Activated CD8-positive, alpha-beta memory T cell treated with anti-CD3 and anti-CD28 coated beads, Interleukin-2, amount 50 U/mL, for 1 hour (primary cell): ENCODE measurements around the gene SGCG.
"Not testable (repeated sequence)": the region's sequence is repeated elsewhere in the genome, so short reads cannot be mapped to it uniquely, and the experiment has no call there.

Source experiments
- DNase-seq: peaks from one replicate; pipeline ENCODE4 v3.0.0-alpha.2; 2020; ENCODE audit errors: extremely low read depth

SGCG gene, protein sequence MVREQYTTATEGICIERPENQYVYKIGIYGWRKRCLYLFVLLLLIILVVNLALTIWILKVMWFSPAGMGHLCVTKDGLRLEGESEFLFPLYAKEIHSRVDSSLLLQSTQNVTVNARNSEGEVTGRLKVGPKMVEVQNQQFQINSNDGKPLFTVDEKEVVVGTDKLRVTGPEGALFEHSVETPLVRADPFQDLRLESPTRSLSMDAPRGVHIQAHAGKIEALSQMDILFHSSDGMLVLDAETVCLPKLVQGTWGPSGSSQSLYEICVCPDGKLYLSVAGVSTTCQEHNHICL

DNA sequence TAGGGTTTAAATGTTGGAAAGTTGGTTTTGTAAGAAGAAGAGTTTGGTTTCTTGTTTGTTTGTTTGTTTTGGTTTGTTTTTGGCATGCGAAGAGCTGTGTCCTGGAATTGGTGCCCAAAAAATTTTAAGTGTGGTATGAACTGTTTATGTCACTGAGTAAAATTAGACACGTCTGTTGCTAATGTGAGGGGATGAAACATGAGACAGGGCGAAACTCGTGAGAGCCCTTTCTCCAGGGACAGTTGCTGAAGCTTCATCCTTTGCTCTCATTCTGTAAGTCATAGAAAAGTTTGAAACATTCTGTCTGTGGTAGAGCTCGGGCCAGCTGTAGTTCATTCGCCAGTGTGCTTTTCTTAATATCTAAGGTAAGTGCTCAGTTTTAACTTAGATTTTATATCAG is at the start of gene SGCG:
Gene SGCG (plus strand): TSS at position 269 of the 400 bp plus-strand sequence. CDS start 22,716 bp downstream, outside the sequence.
- no peak for DNase-seq

GRCh38 chr13:23134542-23134941 is 46.2 kb upstream of the SGCG start:
- DNase-seq = no peak

- DNase-seq = no peak
These were observed 40.3 kb upstream of the SGCG start for GRCh38 chr13:23140492-23140891.

DNA sequence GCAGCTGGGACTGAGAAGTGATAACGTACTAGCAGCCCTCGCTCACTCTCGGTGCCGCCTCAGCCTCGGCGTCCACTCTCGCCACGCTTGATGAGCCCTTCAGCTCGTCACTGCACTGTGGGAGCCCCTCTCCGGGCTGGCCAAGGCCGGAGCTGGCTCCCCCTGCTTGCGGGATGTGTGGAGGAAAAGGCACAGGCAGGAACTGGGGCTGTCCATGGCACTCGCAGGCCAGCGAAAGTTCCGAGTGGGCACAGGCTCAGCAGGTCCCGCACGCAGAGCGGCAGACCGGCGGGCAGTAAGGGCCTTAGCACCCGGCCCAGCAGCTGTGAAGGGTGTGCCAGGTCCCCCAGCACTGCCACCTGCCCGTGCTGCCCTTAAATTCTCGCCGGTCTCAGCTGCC is 38.8 kb upstream of the SGCG start:
- DNase-seq = no peak

DNA sequence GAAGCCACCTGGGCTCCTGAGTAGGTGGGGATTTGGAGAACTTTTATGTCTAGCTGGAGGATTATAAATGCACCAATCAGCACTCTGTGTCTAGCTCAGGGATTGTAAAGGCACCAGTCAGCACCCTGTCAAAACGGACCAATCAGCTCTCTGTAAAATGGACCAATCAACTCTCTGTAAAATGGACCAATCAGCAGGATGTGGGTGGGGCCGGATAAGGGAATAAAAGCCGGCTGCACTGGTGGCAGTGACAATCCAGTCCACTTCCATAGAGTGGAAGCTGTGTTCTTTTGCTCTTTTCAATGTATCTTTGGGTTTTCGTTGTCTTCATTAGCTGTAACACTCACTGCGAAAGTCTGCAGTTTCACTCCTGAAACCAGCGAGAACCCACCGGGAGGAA is 38.2 kb upstream of the SGCG start:
- DNase-seq = not testable (repeated sequence)

- DNase-seq = no peak
These were observed 36.3 kb upstream of the SGCG start for GRCh38 chr13:23144431-23144830.

DNA sequence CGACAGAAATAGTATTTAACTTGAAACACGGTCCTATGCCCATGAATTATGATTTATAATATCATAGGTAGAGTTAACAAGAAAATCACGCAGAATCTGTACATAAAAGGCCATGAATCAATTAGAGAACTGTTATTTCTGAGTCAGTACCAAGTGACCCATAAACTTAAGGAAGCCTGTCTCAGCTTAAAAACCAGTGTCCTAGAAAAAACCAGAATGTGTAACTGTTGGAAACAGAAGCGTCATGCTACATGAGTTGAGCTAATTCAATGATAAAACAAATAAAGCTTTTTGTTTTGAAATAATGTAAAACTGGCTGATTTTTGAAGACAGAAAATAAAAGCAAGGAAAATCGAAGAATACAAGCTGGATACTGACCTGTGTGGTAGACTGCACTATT is 34.8 kb upstream of the SGCG start:
- DNase-seq = no peak

DNA sequence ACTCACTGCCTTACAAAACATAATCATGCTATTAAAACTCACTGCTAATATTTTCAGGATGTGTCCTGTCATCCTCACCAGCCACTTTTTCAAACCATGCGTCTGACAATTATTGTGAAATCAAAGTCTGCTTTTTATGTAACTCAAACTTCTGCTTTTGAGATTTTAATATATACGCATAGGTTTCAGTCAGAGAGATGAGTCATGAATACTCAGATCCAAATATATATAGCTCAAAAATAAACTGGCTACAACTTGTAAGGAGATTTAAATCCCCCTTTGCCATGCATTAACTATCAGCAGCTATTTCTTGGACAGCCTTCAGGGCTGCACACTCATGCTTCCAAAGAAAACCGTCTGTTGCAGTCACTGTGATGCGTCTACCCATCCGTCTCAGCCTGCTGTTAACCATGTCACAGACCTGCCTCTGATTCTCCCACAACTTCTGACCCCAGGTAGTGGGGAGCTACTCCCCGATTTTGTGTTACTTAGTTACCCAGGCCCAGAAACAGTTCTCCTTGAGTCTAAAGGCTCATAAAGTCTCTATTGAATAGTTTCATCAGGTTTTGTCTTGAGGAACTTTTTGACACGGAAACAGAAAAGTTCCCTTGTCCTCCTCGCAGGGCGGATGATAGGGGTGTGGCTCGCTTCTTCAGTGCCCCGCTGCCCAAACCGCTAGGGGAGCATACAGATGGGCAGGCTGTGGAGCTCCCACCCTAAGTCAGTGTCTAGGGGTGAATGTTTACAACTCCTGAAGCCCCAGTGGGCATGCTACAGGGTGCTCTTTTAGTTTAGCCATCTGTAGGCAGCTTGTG is 33.8 kb upstream of the SGCG start:
- DNase-seq = no peak

GRCh38 chr13:23147827-23148226 is 33.0 kb upstream of the SGCG start:
- DNase-seq = no peak

DNA sequence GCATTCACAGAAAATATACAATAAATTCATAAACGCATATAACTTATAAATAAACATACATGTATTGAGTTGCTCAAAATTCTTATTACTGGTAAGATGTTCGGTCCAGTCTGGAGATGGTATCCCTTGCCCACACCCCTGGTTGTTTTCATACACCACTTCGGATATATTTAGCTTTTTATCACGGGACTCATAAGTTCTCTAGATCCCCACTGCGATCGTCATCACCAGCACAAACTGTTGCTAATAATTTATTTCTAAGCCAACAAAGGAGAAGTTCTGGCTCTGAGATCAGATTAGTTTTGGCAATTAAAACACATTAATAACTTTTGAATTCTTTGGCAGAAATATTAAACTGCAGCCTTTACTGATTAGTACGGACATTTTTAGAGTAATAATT is 23.0 kb upstream of the SGCG start:
- no peak for DNase-seq

- no peak for DNase-seq
These were observed 21.5 kb upstream of the SGCG start for GRCh38 chr13:23159205-23159759.

- DNase-seq = no peak
These were observed 20.8 kb upstream of the SGCG start for GRCh38 chr13:23159760-23160637.

DNA sequence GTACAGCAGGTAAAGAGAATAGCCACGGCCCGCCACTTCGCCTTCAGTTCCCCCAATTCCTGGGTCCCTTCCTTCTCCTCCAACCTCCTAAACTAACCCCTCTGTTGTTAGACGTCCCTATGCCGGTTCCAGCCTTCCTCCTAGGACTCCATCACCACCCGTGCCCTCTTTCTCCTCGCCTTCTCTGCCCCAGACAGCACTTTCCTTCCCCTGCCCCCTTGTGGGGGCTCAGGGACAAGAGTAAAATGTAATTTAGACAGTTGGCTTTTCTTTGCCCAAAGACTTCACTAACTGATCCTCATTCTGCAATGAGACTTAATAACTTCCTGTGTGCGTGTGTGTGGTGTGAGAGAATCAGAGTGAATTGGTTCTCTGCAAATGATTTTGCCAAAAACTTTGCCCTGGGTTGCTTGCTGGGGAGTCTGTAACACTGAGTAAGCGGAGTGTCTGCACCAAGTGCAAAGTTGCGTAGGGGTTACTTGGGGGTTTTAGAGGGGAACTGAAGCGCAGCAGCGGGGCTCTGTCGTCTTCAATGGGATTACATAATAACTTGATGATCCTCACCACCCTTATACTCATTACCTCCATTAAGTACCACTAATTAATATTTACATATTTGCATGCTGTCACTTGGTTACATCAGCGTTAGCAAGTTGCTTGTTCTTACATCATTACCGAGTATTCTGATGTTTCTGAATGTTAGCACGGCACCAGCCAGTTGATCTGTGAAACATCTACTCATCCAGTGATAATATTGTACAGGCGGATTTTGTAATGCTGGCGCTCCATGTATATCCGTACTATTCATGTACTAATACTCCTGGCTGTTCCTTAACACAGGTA is 19.9 kb upstream of the SGCG start:
- no peak for DNase-seq

DNA sequence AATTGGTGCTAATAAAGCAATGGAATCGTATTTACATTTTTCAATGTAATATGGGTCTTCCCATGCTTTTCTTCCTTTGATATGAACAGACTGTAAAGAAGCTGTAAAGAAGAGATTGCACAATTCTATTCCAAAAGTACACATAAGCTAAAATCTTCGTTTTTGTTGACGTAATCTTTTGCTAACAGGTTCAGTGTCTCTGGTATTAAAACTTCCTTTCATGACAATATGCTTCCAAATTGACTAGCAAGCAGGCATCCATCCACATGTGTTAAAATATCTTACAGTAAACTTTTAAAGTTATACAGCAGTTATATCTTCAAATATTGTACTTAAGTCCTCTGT is 19.3 kb upstream of the SGCG start:
- no peak for DNase-seq

DNA sequence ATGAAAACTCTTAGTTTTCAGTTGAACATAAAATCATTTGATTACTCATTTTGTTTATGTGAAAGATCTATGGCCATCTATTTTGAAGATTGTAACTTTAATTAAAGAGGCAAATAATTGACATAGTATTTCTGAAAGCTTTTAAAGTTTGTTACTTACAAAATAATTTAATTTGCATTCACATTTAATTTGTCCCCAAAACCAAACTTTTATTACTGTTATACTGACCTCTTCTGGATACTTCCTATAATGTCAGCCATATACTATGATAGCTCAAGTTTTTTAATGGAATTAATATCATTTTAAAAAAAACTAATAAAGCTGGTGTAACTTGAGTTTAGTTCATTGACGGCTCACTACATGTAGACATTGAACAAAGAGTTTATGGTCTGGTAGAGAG is 4.9 kb upstream of the SGCG start:
- no peak for DNase-seq

- no peak for DNase-seq
These were observed 1.4 kb downstream of the SGCG start for GRCh38 chr13:23182142-23182541.

DNA sequence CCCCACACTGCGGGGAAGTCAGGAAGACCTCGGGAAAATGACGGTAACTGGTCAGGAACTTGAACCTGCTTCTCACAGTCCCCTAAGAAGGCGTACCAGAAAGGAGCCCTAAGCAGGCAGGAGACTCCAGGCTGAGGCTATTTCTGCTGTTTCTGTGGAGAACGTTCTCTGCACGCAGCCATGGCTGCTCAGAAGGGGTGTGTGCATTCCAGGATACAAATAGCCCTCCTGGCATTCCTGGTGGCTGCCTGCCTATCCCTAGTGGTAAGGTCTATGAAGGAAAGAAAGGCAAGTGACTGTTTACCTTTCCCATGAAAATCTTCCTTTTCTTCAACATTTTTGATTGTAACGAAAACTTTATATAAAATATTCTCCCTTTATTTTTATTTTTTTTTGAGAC is 2.5 kb downstream of the SGCG start:
- DNase-seq = no peak

- DNase-seq = no peak
These were observed 4.8 kb downstream of the SGCG start for GRCh38 chr13:23185542-23185941.

GRCh38 chr13:23201870-23202269 is 21.1 kb downstream of the SGCG start:
- DNase-seq = no peak

- no peak for DNase-seq
These were observed 21.6 kb downstream of the SGCG start for GRCh38 chr13:23202383-23202782.

- DNase-seq = no peak
These were observed 22.7 kb downstream of the SGCG start for GRCh38 chr13:23203516-23203915.
